Lower leg skin (tissue), 3 donors: Measurements from ENCODE around the gene TMEM52B.

Experiments used
- CTCF ChIP-seq, 3 donors: fragments of 450-650 bp; IDR thresholded peaks; one replicate each; pipeline ENCODE4 v1.5.1; 2016; ENCODE audit warnings: antibody characterized with exemption in 3 of 3, mild to moderate bottlenecking in 3 of 3, moderate library complexity in 2 of 3
- POLR2A ChIP-seq, 2 donors: fragments of 450-650 bp; IDR thresholded peaks; one replicate each; pipeline ENCODE4 v1.6.1; 2016 to 2017; ENCODE audit warnings: antibody characterized with exemption in 2 of 2, mild to moderate bottlenecking in 1 of 2, moderate library complexity in 1 of 2

- no peak for TF ChIP-seq POLR2A (IDR thresholded peaks at IDR 0.05)
- no peak for TF ChIP-seq CTCF (IDR thresholded peaks at IDR 0.05)
Measured at GRCh38 chr12:10151621-10152020, 27.2 kb upstream of the TMEM52B start.
